ENCODE data around the gene ZNF385C.
A peak's percentile ranks its signal among the peaks of the same experiment; 100 is the strongest.
"Not testable (repeated sequence)": the region's sequence is repeated elsewhere in the genome, so short reads cannot be mapped to it uniquely, and the experiment has no call there.

Gene ZNF385C, protein sequence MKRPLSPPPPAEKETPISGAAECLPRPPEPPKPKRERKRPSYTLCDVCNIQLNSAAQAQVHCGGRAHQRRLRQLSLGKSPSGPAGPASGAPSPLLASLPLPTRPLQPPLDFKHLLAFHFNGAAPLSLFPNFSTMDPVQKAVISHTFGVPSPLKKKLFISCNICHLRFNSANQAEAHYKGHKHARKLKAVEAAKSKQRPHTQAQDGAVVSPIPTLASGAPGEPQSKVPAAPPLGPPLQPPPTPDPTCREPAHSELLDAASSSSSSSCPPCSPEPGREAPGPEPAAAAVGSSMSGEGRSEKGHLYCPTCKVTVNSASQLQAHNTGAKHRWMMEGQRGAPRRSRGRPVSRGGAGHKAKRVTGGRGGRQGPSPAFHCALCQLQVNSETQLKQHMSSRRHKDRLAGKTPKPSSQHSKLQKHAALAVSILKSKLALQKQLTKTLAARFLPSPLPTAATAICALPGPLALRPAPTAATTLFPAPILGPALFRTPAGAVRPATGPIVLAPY

DNA sequence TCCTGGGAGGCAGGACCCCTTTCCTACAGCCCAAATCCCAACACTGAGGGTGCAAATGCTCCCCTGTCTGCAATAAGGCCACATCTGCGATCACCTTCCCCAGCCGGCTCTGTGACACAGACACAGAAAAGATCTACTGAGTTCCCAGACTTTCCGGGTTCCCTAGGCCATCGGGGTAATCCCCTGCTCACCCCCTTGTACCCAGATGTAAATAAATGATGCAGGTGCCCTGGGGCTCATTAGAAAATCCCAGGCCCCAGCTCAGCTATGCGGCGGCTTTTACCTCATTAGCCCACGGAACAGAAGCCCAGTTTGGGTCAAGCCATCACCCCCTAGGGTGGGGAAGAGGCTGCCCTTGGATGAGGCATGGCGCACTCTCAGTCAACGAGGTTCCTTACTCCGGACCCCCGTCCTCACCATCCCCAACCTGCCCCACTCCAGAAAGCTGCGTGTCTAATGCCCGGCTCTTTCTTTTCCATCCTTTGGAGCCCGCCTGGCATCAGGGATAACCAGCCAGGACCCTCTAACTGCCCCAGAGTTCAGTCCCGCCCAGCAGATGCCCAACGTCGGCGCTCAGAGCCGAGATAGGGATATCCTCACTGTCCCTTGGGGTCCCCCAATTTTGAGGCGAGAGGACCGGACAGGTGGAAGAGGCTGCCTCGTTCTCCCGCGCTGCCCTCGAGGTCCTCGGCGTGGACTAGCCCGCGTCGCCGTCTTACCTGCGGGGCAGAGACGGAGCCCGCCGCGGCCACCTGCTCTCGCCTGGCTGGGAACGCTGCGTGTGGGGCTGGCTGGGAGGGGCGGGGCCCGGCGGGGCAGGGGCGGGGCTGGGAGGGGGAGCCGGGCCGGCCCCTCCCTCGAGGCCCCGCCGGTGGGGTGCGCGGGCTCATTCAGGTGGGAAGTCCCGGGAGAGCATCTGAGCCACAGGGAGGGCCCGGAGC lies at the start of gene ZNF385C:
ZNF385C (minus strand) TSS at position 783 of the 941 bp plus-strand sequence. CDS start 35,417 bp downstream, outside the sequence.
- no peak for DNase-seq

DNA sequence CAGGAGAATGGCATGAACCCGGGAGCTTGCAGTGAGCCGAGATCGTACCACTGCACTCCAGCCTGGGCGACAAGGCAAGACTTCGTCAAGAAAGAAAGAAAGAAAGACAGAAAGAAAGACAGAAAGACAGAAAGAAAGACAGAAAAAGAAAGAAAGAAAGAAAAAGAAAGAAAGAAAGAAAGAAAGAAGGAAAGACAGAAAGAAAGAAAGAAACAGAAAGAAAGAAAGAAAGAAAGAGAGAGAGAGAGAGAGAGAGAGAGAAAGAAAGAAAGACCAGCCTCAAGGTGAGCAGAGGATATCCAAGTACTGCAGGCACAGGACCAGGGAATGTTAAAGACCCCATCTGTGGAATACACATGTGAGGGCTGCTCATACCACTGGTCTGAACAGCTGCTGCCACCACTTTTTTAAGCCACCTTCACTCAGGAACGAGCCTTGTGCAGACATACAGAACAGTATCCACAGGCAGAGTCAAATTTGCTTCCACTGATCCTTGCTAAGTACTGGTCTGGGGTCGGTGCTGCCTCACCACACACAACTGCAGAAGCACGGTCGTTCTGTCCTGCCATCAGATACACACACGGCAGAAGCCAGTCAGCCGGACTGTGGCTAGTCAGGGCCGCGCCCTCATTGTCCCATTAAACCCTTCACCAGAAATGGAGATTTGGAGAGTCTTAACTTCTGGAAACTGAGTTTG lies 48.8 kb upstream of the ZNF385C start:
- no peak for DNase-seq

DNA sequence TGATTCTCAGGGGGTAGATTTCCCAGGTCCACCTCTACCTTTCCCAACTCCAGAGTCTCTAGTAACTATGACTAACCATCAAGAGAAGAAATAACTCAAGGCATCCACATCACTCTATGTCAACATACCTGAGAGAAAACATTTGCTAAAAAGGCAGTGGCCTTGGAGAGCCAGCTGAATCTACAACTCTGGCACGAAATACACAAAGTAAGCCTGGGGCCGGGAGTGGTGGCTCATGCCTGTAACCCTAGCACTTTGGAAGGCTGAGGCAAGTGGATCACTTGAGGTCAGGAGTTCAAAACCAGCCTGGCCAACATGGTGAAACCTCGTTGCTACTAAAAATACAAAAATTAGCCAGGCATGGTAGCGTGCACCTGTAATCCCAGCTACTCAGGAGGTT lies 44.9 kb upstream of the ZNF385C start:
- not testable (repeated sequence) for DNase-seq

DNA sequence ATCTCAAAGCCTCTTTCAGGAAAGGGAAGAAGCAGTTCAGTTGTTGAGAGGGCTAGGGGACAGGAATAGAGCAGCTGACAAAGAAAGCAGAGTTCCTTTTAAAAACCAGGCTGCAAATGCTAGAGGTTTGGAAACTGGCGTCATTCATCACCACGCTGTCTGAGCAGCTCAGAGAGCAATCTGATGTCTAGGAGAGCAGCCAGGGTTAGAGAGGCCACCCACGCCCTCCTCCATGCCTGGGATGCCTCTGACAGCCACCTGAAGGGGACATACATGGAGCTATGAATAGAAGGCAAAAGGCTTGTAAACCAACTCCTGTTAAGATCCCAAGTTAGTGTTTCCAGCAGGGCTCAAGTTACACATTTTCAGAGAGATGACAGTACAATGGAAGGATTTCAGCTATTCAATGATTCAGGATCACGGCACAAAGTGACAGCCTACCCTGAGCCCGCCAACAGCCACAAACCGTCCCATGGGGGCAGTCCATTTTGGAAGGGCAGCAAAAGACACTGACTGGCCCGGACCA lies 44.2 kb upstream of the ZNF385C start:
- DNase-seq: no peak

DNA sequence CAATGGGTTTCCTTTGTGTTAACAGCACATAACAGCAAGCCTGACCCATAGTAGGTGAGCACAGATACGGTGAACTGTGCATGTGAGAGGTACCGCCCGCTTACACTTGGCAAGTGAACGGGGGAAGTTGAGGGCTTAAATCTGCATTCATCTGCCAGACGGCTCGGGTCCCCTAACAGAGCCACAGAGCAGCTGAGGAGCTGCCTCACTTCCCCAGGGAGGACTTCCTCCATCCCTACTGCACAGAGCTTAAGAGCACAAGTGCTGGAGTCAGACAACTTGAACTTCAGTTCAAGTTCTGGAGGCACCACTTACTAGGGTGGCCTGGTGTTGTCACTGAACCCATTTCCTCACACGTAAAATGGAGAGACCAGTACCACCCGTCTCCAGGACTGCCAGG lies 43.1 kb upstream of the ZNF385C start:
- DNase-seq: no peak

DNA sequence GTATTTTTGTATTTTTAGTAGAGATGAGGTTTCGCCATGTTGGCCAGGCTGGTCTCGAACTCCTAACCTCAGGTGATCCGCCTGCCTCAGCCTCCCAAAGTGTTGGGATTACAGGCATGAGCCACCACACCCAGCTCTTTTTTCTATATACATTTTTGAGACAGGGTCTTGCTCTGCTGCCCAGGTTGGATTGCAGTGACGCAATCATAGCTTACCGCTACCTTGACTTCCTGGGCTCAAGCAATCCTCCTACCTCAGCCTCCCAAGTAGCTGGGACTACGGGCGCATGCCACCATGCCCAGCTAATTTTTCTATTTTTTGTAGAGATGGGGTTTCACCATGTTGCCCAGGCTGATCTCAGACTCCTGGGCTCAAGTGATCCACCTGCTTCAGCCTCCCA lies 42.4 kb upstream of the ZNF385C start:
- not testable (repeated sequence) for DNase-seq

DNA sequence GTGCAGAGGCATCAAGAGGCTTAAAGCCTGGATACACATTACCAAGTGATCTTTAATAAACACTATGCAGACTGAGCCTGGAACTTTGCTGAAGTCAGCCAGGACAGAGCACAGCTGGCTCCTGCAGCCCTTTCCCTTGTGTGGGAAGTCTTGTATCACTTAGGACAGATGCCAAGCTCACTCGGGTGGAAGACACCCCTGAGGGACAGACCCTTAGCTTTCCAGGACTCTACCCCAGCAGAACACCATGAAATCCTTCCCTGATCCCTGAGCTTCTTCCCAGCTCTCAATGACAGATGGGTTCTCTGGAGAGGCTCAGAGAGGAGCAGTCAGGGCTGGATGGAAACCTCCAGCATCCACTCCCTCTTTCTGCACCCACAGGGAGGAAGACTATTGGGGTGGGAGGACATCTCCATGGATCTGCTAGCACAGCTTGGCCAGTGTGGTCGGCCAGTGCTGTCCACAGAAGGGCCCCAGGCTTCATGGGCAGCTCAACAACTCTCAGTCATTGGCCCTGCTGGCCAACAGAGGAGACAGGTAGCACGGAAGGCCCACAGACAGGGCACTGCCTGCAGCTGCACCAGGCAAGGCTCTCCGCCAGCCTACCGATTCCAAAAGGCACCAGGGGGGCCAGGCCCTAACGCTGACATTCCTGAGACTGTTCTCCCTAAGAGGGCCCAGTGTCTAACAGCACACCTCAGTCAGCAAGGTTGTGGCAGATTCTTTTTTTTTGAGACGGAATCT lies 40.6 kb upstream of the ZNF385C start:
- DNase-seq: no peak

DNA sequence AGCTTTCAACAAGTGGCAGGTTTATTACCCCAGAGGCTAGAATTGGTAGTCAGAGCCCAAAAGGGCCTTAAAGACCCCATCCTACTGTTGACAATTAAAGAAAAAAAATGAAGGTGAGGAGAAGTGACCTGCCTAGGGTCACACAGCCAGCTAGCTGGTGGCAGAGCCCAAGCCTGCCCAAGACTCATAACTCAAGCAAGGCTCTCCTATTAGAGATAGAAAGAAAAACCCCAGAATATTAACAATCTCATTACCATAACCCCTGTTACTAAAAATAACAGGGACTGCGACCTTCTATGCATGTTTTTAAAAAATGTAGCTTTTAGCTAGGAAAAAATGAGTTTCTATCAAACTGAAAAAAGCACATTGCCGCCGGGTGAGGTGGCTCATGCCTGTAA lies 38.4 kb upstream of the ZNF385C start:
- no peak for DNase-seq

DNA sequence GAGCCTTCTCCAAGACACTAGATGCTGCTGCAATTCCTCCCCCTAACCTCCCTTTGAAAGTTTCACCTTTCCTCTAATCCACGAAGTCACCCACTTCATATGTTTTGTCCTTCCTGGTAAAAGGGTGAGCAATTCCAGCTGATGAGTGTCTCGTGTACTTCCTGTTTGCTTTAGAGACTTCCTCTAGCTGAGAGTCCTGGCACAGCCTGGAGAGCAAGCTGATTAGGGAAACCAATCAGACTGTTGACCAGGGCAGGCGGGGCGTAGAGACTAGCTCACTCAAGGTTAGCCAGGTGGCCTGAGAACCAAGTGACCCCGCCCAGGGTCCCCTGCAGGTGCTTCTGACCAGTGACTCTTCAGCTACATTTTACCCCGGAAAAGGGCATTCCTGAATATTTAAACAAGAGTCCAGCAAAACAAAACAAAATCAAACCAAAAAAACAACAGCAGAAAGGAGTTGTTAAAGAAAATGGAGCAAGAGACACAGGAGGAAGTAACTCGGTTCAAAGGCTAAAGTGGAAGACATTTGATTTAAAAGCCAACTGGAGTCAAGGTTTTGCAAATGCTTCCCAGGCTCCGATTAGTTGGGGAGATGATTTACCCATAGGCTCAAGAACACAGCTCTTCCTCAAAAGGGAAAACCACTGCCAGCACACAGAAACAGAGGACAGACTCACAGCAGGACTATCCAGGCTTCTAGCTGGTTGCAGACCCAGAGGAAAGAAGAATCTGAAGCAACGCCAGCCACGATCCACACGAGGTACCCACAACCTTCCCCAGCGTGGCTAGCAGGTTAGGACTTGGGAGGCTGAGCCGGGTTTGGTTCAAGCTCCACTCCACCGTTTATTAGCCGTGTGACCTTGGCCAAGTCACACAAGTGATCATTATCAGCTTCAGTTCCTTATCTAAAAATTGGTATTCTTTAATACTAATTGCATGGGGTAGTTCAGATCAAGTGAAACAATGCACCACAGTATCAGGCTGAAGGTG lies 37.7 kb upstream of the ZNF385C start:
- DNase-seq: no peak

DNA sequence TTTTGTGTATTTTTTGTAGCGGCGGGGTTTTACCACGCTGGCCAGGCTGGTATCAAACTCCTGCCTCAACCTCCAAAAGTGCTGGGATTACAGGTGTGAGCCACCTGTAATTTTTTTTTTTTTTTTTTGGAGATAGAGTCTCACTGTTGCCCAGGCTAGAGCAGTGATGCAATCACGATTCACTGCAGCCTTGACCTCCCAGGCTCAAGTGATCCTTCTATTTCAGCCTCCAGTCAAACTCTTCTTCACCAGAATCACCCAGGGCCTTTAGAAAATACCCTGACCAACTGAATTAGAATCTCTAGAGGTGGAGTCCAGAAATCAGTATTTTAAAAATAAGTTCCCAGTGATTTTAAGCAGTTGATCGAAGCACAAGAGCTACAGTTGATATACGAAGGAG lies 36.9 kb upstream of the ZNF385C start:
- no peak for DNase-seq

DNA sequence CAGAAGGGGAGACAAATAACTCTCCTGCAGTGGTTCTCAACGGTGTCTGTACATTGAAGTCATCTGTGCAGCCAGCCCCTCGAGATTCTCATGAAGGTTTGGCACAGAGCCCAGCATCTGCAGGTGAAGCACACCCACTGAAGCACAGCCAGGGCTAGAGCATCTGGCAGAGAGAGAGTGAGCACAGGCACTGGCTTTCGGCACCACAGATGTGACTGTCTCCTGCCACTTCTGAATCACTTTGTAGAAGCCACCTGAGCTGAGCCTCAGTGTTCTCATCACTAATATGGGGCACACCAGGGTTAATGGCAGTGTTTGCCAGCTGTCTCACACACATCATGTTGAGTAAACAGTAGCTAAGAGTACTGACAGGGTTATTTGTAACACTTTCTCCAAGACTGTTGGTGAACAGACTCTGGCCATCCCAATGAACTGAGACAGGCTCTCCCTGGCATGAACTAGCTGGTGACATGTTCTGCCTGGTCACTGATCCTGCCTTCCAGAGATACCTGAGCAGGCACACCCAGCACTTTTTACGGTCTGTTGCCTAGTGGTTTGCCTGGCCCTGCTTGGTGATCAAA lies 35.3 kb upstream of the ZNF385C start:
- no peak for DNase-seq

DNA sequence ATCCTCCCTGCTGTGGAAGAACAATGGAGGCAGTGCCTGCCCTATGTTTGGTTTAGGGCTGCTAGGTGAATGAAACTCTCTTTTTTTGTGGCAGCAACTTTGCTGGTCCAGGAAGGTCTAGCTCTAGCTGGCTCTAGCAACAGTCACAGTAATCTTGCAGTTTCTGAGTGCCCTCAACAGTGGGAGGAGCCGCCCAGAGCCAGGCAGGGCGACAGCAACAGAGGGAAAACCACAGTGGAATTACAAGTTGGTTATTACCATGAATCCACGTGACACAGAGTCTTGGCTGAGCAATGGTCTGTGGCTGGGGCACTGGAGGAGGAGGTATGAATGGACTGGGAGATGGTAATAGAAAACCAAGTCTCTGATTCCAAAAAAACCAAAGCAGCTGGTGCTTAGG lies 34.7 kb upstream of the ZNF385C start:
- peak in 11 of 14 donors; percentile 12 to 71 (median 48) for DNase-seq

DNA sequence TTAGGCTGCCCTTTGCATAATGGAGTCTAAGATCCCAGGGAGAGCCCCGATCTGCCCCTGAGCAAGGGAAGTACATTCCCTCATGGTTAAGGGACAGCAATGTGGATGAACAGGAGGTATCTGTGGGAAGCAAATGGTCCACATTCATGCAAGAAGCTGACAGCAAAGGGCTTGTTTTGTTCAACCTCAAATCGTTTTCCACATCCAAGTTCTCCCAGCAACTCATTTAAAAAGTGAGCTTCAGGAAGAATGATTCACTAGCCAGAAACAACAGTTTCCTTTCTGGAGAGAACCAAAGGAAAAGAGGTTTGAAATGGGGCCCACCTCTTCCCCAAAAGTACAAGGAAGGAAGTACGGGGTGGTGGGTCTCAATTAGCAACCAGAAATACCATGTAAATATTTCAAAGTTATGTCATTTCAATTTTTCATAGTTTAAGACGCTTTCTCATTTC lies 33.7 kb upstream of the ZNF385C start:
- DNase-seq: peak in 1 of 14 donors; percentile 27

DNA sequence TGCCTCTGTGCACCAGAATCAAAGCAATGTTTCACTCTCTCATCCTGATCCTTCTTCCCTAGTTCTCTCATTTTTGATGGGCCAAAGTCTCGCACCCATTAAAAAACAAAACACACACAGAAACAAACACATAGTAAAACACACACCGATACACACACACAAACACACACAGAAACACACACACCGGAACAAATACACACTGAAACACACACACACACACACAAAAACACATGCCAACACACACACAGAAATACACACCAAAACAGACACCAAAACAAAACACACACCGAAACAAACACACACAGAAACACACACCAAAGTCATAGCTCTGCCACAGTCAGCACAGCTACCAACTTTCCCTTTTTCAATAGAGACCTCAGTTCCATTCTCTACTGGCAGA lies 33.0 kb upstream of the ZNF385C start:
- no peak for DNase-seq

DNA sequence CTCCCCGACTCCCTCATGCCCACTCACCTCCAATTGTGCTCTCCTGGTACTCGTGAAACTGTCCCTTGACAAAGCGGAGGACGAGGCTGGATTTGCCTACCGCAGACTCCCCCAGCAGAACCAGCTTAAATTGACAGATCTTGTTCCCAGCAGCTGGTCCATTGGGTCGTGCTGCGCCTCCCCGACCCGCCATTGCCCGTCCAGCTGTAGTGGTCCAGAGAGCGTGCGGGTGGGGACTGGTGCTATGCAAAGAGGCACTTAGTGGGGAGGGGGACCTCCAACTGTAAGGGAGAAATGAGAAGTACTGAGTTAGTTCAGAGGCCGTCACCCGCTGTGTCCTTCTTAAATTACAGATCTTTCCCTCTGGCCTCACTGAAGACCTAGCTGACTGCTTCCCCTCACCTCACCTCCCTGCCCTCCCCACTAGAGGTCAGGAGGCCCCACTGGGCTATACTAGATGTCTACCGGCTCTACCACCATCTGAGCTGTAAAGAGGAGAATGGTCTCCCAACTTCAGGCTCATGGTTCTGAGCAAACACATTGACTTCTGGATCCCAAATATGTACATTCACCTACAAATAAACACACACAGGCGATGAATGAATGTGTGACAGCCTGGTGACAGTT lies 32.1 kb upstream of the ZNF385C start:
- no peak for DNase-seq

DNA sequence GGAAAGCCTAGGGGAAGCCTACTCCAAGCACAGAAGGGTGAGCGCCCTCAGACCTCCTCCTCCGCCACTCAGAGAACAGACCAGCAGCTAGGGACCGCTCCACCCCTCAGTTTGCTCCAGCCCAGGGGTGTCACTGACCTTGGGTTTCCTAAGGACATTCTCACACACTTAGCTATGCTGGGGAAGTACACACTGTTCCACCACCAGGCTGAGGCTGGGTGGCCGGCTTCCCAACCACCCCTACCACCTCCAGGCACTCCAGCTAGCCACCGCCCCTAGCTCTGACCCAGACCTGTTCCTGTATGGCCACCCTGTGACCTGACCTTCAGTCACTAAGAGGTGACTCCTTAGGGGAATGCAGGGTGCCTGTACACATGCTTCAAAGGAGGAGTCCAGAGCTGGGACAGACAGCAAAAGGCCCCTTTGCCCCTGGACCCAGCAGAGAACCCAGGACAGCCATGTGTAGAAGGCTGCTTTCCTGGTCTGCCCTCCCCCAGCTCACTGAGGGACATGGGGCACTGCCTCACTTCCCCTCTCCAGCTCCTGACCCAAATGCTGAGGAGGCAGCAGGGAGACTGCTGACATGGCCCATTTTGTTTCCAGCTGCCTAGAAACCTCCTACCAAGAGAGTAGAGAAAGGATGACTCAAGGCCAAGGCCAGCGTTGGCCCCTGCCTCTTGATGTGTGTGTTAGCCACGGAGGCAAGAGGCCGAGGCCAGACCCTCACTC lies 31.0 kb upstream of the ZNF385C start:
- peak in 2 of 14 donors; percentile 28 to 43 for DNase-seq

DNA sequence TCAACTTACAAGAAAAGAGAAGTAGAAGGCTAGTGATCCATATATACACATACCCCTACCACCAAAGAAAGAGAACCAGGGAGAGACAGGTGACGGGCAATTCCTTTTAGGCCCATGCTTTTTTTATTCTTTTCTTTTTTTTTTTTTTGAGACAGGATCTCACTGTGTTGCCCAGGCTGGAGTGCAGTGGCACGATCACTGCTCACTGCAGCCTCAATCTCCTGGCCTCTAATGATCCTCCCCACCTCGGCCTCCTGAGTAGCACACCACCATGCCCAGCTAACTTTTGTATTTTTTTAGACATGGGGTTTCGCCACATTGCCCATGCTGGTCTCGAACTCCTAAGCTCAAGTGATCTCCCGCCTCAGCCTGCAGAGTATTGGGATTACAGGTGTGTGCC lies 29.1 kb upstream of the ZNF385C start:
- no peak for DNase-seq

DNA sequence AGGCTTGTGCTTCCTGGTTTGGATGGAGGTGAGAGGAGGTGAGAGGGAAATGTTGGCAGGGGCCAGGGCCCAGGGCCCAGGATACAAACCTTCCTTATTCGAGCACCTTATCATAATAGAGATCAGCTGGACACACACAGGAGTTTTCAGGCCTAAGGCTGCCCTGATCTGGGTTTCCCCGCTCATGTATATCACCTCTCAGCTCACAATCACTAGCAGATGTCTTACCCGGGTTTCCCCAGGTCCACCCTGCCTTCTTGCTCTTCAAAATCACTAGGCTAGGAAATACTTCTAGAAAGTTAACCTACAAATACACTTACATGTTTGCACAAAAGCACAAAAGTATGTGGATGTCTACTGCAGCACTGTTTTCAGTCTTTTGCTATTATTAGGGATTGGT lies 28.6 kb upstream of the ZNF385C start:
- no peak for DNase-seq

DNA sequence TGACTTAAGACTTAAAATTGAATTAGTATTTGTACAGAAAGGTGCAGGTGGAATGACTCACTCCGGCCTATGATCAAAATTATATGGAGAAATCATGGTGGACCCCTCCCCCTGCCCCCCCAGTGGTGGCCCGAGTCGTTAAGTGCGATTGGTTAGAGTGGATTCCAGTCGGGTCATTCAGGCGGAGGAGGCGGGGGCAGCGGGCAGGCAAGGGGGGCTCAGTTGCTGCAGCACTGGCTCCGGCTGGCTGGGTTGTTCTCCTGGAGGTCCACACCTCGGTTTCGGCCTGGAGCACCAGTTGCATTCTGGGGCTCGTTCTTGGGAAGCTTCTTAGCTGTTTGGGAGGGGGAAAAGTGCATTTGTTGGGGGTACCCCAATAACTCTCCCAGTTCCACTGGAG lies 27.3 kb upstream of the ZNF385C start:
- DNase-seq: no peak
